ENCODE data around the gene MXD3.
A peak's percentile ranks its signal among the peaks of the same experiment; 100 is the strongest.
"Not testable (repeated sequence)": the region's sequence is repeated elsewhere in the genome, so short reads cannot be mapped to it uniquely, and the experiment has no call there.

Gene MXD3

GRCh38 chr5:177311723-177312648 lies at the start of gene MXD3:
MXD3 (minus strand) TSS chr5:177311898; CDS start chr5:177311830, 68 bp downstream.
- peak; percentile 94 for DNase-seq

GRCh38 chr5:177360740-177361139 lies 49.0 kb upstream of the MXD3 start:
- not testable (repeated sequence) for DNase-seq

DNA sequence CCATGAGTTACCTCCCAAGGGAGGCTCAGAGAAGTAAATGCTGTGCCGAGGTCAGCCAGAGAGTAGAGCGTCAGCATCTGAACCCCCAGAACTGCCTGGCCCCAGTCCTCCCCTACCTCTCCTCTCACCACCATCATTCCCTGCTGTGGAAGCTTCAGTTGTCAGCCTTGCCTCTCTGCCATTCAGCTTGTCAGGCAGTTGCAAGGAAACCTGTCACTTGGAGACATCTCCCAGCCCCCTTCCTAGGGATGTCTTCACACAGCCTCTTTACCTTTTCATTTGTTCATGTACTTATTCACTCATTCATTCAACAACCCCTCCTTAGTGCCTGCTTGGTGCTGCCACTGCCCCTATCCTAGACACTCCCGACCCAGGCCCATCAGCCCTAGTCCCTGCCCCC lies 48.2 kb upstream of the MXD3 start:
- no peak for DNase-seq

GRCh38 chr5:177359451-177359851 lies 47.8 kb upstream of the MXD3 start:
- DNase-seq, result no peak

DNA sequence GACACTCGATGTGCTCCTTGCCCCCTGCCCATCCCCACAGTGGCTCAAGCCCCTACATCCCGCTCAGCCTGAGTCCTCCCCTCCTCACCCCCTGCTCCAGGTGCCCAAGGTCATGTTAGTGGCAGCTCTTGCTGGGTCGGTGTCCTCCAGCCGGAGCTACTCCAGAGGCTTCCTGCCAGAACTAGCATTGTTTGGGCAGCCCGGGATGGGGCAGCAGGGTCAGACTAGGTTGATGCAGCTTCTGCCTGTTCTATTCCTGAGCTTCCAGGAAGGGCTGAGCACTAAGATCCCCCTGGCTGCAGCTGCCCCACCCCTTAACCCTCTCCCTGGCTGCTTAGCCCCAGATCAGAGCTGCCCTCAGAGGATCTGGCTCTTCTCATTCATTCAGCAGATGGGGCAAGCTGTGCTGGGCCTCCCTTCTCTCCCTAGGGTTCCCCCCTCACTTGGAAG lies 46.7 kb upstream of the MXD3 start:
- no peak for DNase-seq

DNA sequence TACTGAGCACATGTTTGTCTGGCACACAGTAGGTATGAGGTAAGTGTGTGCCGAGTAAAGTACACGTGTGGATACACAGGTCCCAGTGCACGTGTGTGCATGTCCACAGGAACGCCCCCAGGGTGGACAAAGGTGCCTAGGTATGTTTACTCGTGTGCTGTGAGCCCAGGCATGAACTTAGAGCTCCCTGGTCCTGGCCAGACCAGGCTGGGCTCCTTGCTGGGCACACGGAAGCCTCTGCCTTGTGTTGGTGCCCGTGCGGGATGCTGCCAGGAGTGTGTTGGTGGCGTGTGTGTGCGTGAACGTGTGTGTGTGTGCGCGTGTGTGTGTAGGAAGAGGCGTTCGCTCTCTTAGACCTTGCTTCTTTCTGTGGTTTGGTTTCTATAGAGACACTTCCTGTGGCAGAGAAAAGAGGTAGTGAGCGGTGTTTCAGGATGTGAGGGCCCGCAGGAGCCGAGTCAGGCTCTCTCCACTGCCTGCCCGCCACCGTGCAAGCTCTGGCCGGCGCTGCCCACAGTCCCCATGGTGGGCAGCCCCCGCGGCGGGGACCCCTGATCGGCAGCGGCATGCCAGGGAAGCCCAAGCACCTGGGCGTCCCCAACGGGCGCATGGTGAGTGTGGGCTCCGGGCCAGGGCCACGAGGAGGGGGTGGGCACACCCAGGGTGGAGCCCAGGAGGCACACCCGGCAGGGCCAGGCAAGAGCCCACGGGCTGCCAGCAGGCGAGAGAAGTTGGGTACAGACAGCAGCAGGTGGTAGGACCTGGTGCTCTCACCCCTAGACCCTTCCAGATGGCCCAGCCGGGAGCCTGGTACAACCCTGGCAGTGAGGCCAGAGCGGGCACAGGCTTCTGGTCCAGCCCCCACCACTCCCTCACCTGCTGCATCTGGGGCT lies 46.0 kb upstream of the MXD3 start, which contains the start of gene RGS14:
Gene RGS14 (plus strand): TSS at position 466 of the 893 bp plus-strand sequence. CDS start 101 bp downstream, at position 567.
- no peak for DNase-seq

DNA sequence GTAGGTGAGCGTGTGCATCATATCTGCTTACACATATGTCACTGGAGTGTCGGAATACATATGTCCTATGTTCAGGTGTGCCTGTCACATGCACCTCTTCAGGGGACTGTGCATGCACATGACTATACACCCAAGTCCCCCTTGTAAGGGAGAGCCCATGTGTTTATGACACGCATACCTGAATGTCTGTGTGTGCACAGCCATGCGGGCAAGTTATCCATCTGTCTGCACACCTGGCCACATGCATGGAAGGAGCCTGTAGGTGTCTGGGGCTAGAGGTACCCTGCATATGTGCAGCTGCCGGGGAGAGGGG lies 45.4 kb upstream of the MXD3 start:
- no peak for DNase-seq

GRCh38 chr5:177356746-177357145 lies 45.0 kb upstream of the MXD3 start:
- no peak for DNase-seq

- no peak for DNase-seq
These were observed 44.1 kb upstream of the MXD3 start for GRCh38 chr5:177355868-177356168.

- DNase-seq, result no peak
These were observed 43.6 kb upstream of the MXD3 start for GRCh38 chr5:177355162-177355867.

- DNase-seq, result no peak
These were observed 43.0 kb upstream of the MXD3 start for GRCh38 chr5:177354711-177355110.

GRCh38 chr5:177354256-177354655 lies 42.6 kb upstream of the MXD3 start:
- no peak for DNase-seq

GRCh38 chr5:177353093-177353492 lies 41.4 kb upstream of the MXD3 start:
- no peak for DNase-seq

DNA sequence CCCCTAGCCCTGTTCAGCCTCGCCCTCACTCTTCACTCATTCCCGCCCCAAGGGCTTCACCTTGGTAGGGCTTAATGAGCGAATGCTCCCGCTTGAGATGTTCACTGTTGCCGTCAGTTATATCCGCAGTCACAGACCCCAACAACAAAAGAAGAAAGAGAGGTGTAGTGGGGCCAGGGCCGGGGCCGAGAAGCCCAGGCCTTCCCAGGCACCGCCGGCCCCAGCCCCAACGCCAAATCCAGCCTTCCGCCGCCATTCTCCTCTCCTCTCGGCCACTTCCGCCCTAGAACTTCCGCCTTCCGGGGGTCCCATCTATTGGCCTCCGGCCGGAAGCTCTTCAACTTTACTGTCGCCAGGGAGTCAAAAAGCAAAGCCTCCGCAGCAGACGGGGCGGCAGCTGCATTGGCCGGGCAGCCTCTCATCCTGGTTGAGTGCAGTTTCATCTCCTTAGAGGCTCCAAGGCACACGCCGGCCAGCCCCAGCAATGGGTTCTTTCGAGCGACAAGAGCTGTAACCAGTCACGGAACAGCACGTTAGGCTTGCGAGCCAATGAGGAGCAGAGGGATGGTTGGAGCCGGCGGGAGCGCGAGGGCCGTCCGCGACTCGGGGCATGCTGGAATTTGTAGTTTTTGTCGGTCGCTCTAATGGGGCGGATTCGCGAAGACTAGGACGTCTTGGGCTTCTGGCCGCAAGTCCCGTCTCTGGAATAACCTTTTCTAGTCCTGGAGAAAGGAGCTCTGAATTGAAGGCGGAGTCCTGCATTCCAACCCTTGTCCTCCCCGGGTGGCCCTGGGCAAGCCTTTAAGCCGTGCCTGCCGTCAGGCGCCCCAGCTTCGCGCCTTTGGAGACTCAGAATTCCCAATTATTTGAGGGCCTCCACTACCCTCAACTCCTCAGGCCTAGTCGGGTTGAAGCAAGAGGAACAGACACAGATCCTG lies 40.0 kb upstream of the MXD3 start, which contains the start of gene LMAN2:
Gene LMAN2 (minus strand): TSS at position 277 of the 938 bp plus-strand sequence. CDS start 21 bp downstream, at position 256.
- peak; percentile 83 for DNase-seq

GRCh38 chr5:177350776-177351391 lies 39.2 kb upstream of the MXD3 start:
- no peak for DNase-seq

DNA sequence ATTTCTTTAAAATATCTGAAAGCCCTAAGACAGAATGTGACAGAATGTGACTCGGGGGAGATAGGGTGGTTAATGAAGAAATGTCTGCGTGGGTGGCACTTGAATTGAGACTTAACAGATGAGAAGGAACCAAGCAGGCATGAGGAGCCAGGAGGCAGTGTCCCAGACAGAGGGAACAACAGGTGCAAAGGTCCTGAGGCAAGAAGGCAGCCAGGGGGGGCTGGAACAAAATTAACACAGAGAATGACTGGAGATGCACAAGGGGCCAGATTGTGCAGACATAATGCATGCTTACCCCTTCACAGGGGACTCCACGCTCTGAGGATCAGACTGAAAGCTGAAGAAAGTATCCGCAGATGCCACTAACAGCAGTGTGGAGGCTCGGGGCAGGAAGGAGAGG lies 38.1 kb upstream of the MXD3 start:
- no peak for DNase-seq

GRCh38 chr5:177349362-177349647 lies 37.6 kb upstream of the MXD3 start:
- no peak for DNase-seq

DNA sequence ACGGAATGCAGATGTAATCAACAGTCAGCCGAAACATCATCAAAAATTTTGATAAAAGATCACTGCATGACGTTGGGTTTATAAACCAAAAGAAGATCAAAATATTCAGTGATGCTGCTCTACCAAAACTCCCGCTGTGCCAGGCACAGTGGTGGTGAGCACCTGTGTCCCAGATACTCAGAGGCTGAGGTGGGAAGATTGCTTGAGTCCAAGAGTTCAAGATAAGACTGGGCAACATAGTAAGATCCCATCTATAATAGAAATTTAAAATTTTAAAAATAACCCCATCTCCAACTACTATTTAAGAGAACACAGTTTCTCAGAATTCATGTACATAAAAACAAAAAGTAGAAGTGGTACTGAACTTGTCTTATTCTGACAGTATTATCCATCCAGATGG lies 36.0 kb upstream of the MXD3 start:
- DNase-seq, result no peak

GRCh38 chr5:177346820-177347219 lies 35.1 kb upstream of the MXD3 start:
- no peak for DNase-seq

DNA sequence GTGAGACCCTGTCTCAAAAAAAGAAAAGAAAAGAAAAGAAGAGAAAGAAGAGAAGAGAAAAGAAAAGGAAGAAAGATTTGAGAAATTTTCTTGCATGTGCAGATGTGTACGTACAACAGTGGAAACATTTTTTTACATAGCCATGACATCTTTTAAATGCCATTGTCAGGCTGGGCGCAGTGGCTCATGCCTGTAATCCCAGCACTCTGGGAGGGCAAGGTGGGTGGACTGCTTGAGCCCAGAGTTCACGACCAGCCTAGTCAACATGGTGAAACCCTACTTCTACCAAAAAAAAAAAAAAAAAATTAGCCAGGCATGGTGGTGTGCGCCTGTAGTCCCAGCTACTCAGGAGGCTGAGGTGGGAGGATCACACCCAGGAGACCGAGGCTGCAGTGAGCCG lies 33.2 kb upstream of the MXD3 start:
- DNase-seq, result no peak

DNA sequence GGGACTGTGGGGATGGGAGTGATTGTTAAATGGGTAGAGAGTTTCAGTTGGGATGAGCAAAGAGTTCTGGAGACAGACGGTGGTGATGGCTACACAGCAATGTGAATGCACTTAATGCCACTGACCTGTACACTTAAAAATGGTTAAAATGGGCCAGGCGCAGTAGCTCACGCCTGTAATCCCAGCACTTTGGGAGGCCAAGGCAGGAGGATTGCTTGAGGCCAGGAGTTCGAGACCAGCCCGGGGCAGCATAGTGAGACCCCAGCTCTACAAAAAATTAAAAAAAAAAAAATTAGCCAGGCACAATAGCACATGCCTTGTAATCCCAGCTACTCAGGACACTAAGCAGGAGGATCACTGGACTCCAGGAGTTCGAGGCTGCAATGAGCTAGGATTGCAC lies 32.1 kb upstream of the MXD3 start:
- no peak for DNase-seq

DNA sequence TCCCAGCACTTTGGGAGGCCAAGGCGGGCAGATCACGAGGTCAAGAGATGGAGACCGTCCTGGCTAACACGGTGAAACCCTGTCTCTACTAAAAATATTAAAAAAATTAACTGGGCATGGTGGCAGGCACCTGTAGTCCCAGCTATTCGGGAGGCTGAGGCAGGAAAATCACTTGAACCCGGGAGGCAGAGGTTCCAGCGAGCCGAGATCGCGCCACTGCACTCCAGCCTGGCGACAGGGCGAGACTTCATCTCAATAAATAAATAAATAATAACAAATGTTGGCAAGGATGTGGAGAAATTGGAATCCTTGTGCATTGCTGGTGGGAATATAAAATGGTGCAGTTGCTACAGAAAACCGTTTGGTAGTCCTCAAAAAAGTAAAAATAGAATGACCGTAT lies 31.3 kb upstream of the MXD3 start:
- not testable (repeated sequence) for DNase-seq
